ENCODE data around the gene MROH2A.
A peak's percentile ranks its signal among the peaks of the same experiment; 100 is the strongest.

MROH2A gene

GRCh38 chr2:233838726-233839446 is 60.8 kb downstream of the MROH2A start:
- DNase-seq (ENCODE audit: low read depth): no peak

- DNase-seq (ENCODE audit: low read depth): no peak
Observed at GRCh38 chr2:233839447-233839820, 61.3 kb downstream of the MROH2A start.

- no peak for DNase-seq (ENCODE audit: low read depth)
Observed at GRCh38 chr2:233840520-233840919, 62.4 kb downstream of the MROH2A start.

- DNase-seq (ENCODE audit: low read depth): no peak
Observed at GRCh38 chr2:233841183-233841582, 63.1 kb downstream of the MROH2A start.

DNA sequence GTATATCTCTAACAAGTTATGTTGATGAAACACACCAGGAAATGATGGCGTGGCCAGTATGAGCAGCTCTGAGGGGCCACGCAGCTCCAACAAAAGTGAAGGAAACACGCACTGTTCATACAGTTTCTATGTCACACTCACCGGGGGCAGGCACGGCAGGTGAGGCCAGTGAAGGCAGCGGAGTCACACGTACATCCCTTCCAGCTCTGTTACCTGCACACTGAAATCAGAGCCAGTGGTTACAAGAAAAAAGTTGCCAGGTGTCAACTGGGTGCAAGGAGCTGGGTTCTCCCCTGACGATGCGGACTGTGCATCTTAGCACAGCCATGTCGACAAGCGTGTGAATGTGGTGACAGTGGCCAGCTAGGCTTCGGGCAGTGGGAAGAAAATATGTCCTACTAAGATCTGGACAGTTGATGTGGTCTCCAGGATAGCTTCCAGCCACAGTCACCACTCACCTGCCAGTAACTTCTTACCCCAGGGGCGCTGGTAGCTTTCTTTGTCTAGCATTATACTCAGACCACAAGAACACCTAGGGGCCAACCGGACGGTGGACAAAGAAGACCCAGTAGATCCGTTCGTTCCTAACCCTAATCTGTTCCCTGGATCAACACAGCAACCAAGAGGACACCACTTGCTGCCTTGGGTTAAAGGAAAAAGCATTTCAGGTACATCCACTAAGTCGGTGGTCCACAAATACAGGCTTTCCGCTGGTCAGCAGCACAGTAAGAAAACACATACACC is 66.1 kb downstream of the MROH2A start:
- DNase-seq (ENCODE audit: low read depth): no peak

GRCh38 chr2:233844836-233845235 is 66.7 kb downstream of the MROH2A start:
- DNase-seq (ENCODE audit: low read depth): no peak

DNA sequence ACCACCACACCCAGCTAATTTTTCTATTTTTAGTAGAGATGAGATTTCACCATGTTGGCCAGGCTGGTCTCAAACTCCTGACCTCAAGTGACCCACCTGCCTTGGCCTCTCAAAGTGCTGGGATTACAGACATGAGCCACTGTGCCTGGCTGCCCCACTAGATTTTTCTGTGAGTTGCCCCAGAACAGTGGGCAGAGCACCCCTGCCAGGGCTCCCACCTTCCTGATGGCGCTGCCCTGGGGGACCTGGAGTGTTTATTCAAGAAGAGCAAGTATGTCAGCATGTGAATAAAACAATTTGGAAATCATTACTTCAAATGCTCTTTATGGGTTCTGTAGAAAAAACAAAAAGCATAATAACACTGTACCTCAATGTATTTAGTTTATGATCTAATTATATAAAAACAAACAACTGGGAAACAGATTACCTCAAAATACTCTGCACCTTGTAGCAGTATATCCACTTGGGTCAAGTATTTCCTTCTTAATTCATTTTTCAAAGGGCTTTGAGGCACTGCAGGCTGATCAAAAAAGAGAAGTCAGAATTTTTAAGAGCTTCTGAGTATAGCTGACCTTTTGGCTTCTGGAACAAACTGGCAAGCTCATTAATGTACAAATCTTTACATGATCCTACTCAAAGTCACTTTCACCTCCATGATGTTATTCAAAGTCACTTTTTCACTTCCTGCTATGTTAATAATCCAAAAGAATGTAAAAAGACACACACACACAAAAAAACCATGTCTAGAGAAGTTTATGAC is 67.4 kb downstream of the MROH2A start:
- DNase-seq (ENCODE audit: low read depth): no peak

- no peak for DNase-seq (ENCODE audit: low read depth)
Observed at GRCh38 chr2:233846387-233847247, 68.5 kb downstream of the MROH2A start.

DNA sequence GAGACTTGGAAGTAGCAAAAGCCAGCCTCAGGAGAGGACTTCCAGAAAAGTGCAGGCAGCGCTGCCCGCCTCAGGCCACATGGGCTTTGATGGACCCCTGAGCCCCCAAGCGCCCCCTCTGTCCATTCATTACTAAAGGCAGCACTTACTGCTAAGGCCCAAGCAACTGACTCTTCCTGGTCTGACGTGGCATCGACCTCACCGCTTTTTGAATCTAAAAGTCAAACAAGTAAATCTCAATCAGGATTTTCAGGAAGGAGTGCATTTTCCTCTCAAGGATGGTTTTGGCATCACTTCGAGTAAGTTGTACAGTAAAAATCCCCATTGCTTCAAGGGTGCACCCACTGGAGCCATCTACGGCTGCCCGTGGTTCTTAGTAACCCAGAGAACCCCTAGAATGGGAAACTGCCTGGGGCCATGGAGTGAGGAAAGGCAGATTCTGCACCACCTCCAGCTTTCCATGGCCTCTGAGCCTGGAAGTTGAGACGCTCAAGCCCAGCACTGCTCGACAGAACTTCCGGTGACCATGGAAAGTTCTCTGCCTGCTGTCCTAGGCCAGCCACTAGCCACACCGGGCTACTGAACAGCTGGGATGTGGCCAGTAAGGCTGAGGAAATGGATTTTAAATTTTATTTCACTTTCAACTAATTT is 69.2 kb downstream of the MROH2A start:
- no peak for DNase-seq (ENCODE audit: low read depth)

GRCh38 chr2:233848276-233848675 is 70.1 kb downstream of the MROH2A start:
- DNase-seq (ENCODE audit: low read depth): no peak

GRCh38 chr2:233849607-233850271 is 71.6 kb downstream of the MROH2A start:
- DNase-seq (ENCODE audit: low read depth): no peak

DNA sequence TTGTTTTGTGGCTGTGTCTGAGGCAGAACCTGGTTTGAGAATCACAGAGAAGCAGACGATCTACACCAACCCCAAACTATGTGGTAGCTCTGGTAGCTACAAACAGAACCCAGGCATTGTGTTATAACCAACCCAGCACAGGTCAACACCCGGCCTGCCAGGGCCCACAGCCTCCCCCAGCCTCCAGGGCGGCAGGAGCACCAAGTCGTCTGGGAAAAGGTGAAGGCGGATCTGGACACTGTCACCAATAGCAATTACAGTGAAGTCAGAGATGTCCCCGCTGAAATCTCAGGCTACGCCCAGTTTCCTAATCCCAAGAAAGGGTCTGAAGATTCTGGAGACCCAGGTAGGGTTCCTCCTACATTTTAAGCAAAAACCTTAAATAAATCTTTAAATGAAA is 72.6 kb downstream of the MROH2A start:
- DNase-seq (ENCODE audit: low read depth): no peak

DNA sequence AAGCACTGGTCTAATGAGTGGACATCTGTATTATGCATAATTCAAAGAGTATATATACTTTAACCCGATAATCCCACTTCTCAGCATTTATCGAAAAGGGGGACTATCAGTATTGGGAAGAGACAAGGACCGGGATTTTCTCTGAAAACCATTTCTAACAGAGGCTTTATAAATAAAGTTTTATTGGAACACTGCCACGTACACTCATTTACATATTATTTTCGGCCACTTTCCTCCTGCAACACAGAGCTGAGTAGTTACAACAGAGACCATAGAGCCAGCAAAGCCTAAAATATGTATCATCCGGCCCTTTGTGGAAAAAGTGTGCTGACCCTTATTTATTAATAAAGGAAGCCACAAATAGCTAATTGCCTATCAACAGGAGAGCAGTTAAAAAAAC is 73.0 kb downstream of the MROH2A start:
- no peak for DNase-seq (ENCODE audit: low read depth)

DNA sequence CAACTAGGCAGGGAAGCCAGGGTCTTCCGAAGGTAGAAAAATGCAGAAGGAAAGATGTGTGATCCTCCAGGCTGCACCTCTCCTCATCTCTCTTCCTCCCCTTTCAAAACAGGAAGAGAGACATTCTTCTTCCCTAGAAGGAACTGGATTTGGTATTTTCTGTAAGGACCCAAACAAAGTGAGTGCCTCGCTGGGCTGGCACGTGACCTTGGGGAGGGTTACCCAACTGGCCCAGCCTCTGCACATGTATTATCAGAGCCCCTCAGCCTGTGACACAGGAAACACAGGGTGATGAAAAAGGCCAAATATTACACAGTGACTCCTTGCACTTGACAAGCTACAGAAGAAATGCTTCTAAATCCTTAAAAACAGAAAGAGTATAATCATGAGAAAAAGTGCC is 73.9 kb downstream of the MROH2A start:
- no peak for DNase-seq (ENCODE audit: low read depth)

GRCh38 chr2:233853353-233853752 is 75.2 kb downstream of the MROH2A start:
- no peak for DNase-seq (ENCODE audit: low read depth)

DNA sequence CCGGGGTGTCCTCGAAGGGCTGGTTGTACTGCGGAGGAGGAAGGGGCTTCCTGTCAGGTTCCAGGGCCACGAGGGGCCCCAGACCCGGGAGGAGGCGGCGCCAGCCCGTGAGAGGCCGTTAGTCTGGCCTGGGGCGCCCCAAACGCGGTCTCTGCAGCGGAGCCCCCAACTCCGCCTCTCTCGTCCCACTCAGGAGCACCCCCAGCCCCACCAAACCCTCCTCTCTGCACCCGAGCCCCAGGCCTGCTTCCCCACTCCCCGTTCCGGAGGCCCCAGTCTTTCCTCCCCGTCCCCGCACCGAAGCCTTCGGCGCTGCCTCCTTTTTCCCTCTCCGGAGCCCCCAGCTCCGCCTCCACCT is 75.7 kb downstream of the MROH2A start:
- no peak for DNase-seq (ENCODE audit: low read depth)

- DNase-seq (ENCODE audit: low read depth): peak; percentile 83
Observed at GRCh38 chr2:233854241-233854981, 76.3 kb downstream of the MROH2A start, which contains the start of gene HJURP. Gene HJURP (minus strand): TSS chr2:233854535. CDS start chr2:233854500, 35 bp downstream.

- DNase-seq (ENCODE audit: low read depth): no peak
Observed at GRCh38 chr2:233855345-233855744, 77.2 kb downstream of the MROH2A start.

GRCh38 chr2:233856184-233856583 is 78.1 kb downstream of the MROH2A start:
- no peak for DNase-seq (ENCODE audit: low read depth)

DNA sequence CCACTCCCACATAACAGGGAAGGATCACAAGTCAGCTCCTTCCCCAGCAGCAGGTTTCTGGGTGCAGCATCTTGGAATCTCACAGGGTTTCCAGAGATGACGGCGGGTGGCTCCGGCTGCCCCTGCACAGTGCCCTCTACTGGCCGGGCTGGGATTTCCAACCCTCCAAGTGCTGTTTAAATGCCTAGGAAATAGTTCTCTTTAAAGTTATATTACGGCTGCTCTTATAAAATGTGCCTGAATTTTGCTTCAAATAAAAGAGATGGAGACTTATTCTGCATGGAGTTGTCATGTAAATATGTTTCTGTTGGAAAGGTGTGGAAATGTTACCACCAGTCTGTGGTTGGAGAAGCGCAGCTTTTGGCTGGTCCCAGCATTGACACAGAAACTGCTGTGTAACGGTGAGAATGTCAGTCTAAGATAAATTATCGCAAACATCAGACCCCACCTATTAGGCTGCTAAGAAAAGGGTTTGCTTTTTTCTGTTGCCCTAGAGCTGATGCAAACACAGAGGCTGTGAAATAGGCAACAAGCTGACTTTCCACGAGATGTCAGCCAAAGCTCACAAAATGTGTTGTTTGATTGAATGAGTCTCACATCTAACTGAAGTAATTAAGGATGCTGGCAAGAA is 79.5 kb downstream of the MROH2A start:
- peak; percentile 26 for DNase-seq (ENCODE audit: low read depth)

All from activated gamma-delta T cell treated with anti-CD3 and anti-CD28 coated beads, Interleukin-2, amount 50 U/mL, for 16 hours (primary cell).